Neuronal stem cell (in vitro differentiated cells): ENCODE data around the gene KAZN.

Experiments used
- DNase-seq: peaks from one replicate; pipeline ENCODE4 v3.0.0-alpha.2; 2013; ENCODE audit warnings: low spot score
- H2AFZ ChIP-seq: one replicate; pipeline ENCODE4 v1.6.1; 2013; ENCODE audit warnings: mild to moderate bottlenecking, low read length, inconsistent platforms
- H2AK5ac ChIP-seq: 2 replicates; pipeline ENCODE4 v1.6.1; 2013; ENCODE audit warnings: low read depth, mild to moderate bottlenecking, inconsistent platforms, low read length, moderate library complexity, mixed read lengths
- H2BK120ac ChIP-seq: 2 replicates; pipeline ENCODE4 v1.6.1; 2013; ENCODE audit warnings: low read depth, mild to moderate bottlenecking, inconsistent platforms, low read length, moderate library complexity, mixed read lengths
- H2BK12ac ChIP-seq: one replicate; pipeline ENCODE4 v1.6.1; 2013; ENCODE audit warnings: low read length, inconsistent platforms
- H2BK15ac ChIP-seq: 2 replicates; pipeline ENCODE4 v1.6.1; 2013; ENCODE audit warnings: mild to moderate bottlenecking, low read length, inconsistent platforms, mixed read lengths
- H2BK5ac ChIP-seq: one replicate; pipeline ENCODE4 v1.6.1; 2013; ENCODE audit warnings: inconsistent platforms, mild to moderate bottlenecking, low read length, moderate library complexity
- H3K14ac ChIP-seq: one replicate; pipeline ENCODE4 v1.6.1; 2013; ENCODE audit warnings: low read length, inconsistent platforms
- H3K18ac ChIP-seq: 2 replicates; pipeline ENCODE4 v1.6.1; 2013; ENCODE audit warnings: low read length, inconsistent platforms
- H3K23ac ChIP-seq: 2 replicates; pipeline ENCODE4 v1.6.1; 2013; ENCODE audit warnings: low read depth, mild to moderate bottlenecking, mixed read lengths, low read length, inconsistent platforms; ENCODE audit not compliant: poor library complexity
- H3K27ac ChIP-seq: replicated peaks from 3 replicates; pipeline ENCODE4 v1.5.1; 2013; ENCODE audit warnings: low read length, inconsistent platforms
- H3K27me3 ChIP-seq, 3 experiments: 2 replicates each; pipeline ENCODE4 v1.6.1; 2013; ENCODE audit warnings: low read length in 3 of 3, mild to moderate bottlenecking in 2 of 3, inconsistent platforms in 1 of 3, low read depth in 1 of 3, mixed read lengths in 1 of 3, moderate library complexity in 1 of 3; ENCODE audit not compliant: control insufficient read depth in 3 of 3, insufficient read depth in 3 of 3
- H3K36me3 ChIP-seq, 2 donors: replicated peaks in 1 of 2; 2 replicates each; pipeline ENCODE4 v1.6.1; 2013; ENCODE audit warnings: low read length in 2 of 2; ENCODE audit not compliant: control insufficient read depth in 2 of 2, insufficient read depth in 2 of 2
- H3K4ac ChIP-seq: 2 replicates; pipeline ENCODE4 v1.6.1; 2013; ENCODE audit warnings: inconsistent platforms, mild to moderate bottlenecking, low read length, moderate library complexity
- H3K4me1 ChIP-seq, 2 donors: 1 replicate in 1 of 2; 2 replicates in 1 of 2; pipeline ENCODE4 v1.6.1; 2013; ENCODE audit warnings: low read length in 2 of 2, low read depth in 1 of 2; ENCODE audit not compliant: control insufficient read depth in 2 of 2, insufficient read depth in 1 of 2
- H3K4me2 ChIP-seq: one replicate; pipeline ENCODE4 v1.6.1; 2013; ENCODE audit warnings: mild to moderate bottlenecking, low read length, inconsistent platforms; ENCODE audit not compliant: insufficient read depth, poor library complexity, severe bottlenecking
- H3K4me3 ChIP-seq, 2 donors: 2 replicates each; pipeline ENCODE4 v1.5.1; 2013; ENCODE audit warnings: low read length in 2 of 2, mild to moderate bottlenecking in 2 of 2, inconsistent platforms in 1 of 2, moderate library complexity in 1 of 2
- H3K79me1 ChIP-seq: one replicate; pipeline ENCODE4 v1.6.1; 2013; ENCODE audit warnings: low read depth, mild to moderate bottlenecking, inconsistent platforms, low read length, moderate library complexity
- H3K9ac ChIP-seq: one replicate; pipeline ENCODE4 v1.6.1; 2013; ENCODE audit warnings: mild to moderate bottlenecking, low read depth, low read length, inconsistent platforms; ENCODE audit not compliant: poor library complexity
- H3K9me3 ChIP-seq, 2 donors: replicated peaks in 1 of 2; 2 replicates each; pipeline versions ENCODE3 to v1.6.1; 2013; ENCODE audit warnings: low read length in 2 of 2, mild to moderate bottlenecking in 2 of 2, inconsistent platforms in 1 of 2, low read depth in 1 of 2, mixed read lengths in 1 of 2, moderate library complexity in 1 of 2; ENCODE audit not compliant: control insufficient read depth in 2 of 2, insufficient read depth in 1 of 2
- H4K8ac ChIP-seq: one replicate; pipeline ENCODE4 v1.6.1; 2013; ENCODE audit warnings: low read depth, mild to moderate bottlenecking, inconsistent platforms, low read length, moderate library complexity
- H4K91ac ChIP-seq: one replicate; pipeline ENCODE4 v1.6.1; 2013; ENCODE audit warnings: low read length, low read depth, mild to moderate bottlenecking, inconsistent platforms; ENCODE audit not compliant: poor library complexity
- WGBS, 2 donors: extraction: QIAGEN DNeasy Blood & Tissue Kit; methylation state at CpG; one replicate each; pipeline ENCODE4 v1.1.7; 2013; ENCODE audit warnings: missing lambda C conversion rate in 2 of 2, mixed read lengths in 1 of 2; ENCODE audit not compliant: insufficient read length in 2 of 2, insufficient replicate concordance in 1 of 2; ENCODE audit errors: extremely low coverage in 2 of 2; 5-methylcytosine and 5-hydroxymethylcytosine counted together

KAZN gene

DNA sequence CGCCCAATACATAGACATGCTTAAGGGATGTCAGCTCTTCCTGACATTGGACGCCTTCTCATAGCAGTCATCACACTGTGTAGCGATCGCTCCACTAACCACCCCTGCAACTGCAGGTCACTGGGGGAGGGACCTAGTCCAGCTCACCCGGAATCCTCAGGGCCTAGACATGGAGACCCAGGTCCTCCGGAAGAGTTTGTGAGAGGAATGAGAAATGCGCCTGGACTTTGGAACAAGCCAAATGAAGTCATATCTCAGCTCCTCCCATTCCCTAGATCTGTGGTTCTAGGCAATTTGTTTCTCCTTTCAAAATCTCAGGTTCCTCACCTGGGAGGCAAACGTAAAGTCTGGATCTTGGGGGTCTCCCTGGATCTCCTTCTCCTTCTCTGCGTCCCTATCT, 253.3 kb downstream of the KAZN start:
- Histone ChIP-seq H3K14ac (no peak overlapping the region), H3K18ac (no peak overlapping the region), H3K27me3 (no peaks in the 10 kb centered on the region), H3K27ac (no peak overlapping the region), H3K23ac (no peak overlapping the region), H3K4me1 (peaks cover 0 to 11% of the 10 kb centered on the region in 2 donors), H4K91ac (no peak overlapping the region), H3K9me3 (no peaks in the 10 kb centered on the region), H2BK120ac (no peak overlapping the region), H3K36me3 (peaks cover 0 to 16% of the 10 kb centered on the region in 2 donors), H3K4me2 (no peak overlapping the region), H2BK5ac (no peak overlapping the region), H2BK15ac (no peak overlapping the region), H3K9ac (no peak overlapping the region), H3K4ac (no peak overlapping the region), H3K79me1 (no peaks in the 10 kb centered on the region), H2AFZ (no peak overlapping the region), H4K8ac (no peak overlapping the region), H3K4me3 (no peak overlapping the region), H2BK12ac (no peak overlapping the region), H2AK5ac (no peak overlapping the region)
- no peak for DNase-seq
- WGBS, 2 donors = no CpG with 5 or more reads among the region's 9 CpGs

DNA sequence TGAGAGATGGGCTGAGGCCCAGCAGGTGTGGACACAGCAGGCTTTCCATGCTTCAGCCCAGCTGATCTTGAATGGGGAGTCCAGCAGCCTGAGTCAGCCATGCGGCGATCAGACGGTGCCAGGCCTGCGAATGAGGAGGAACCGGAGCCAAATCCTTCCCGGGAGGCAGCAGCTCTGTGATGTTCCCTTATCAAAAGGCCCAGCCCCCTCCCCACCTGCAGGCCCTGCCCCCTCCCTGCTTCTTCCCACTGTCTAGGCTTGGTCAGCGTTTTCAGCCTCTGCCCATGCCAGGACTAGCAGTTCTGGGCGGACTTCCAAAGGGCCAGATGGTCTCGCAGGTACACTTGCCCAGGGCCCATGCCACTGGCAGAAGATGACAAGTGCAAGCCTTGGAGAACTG, 253.8 kb downstream of the KAZN start:
- H2BK5ac ChIP-seq = no peak overlapping the region
- H3K9ac ChIP-seq = no peak overlapping the region
- no peak overlapping the region for H3K18ac ChIP-seq
- H3K36me3 ChIP-seq = peaks cover 0 to 16% of the 10 kb centered on the region in 2 donors
- no peak overlapping the region for H2AFZ ChIP-seq
- H3K4me2 ChIP-seq = no peak overlapping the region
- DNase-seq = no peak
- H3K4ac ChIP-seq = no peak overlapping the region
- no peaks in the 10 kb centered on the region for H3K9me3 ChIP-seq
- no peak overlapping the region for H3K14ac ChIP-seq
- peaks cover 2 to 11% of the 10 kb centered on the region in 2 donors for H3K4me1 ChIP-seq
- no peak overlapping the region for H3K4me3 ChIP-seq
- no peak overlapping the region for H3K27ac ChIP-seq
- no peak overlapping the region for H4K91ac ChIP-seq
- no peak overlapping the region for H2BK15ac ChIP-seq
- no peak overlapping the region for H4K8ac ChIP-seq
- H2BK120ac ChIP-seq = no peak overlapping the region
- H2AK5ac ChIP-seq = no peak overlapping the region
- no peaks in the 10 kb centered on the region for H3K79me1 ChIP-seq
- H3K23ac ChIP-seq = no peak overlapping the region
- no CpG with 5 or more reads among the region's 9 CpGs for WGBS, 2 donors
- H3K27me3 ChIP-seq = no peaks in the 10 kb centered on the region
- H2BK12ac ChIP-seq = no peak overlapping the region

DNA sequence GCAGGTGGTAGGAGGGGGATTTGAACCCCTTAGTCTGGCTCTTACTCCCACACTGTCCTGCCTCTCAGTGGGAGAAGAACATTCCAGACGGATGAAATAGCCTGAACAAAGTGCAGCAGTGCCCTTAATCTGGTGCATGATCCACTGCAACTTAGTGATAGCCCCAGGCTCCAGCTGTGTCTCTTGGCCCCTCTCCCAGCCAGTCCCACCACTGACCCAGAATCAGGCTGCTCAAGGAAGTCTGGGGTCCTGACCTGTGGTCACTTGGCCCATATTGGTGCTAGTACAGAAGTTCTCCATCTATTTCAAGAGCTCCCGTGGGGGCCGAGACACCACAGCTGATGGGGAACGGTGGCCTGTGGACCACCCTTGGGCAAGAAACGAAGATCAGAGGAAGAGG, 255.0 kb downstream of the KAZN start:
- no peak overlapping the region for H4K8ac ChIP-seq
- no peaks in the 10 kb centered on the region for H3K27me3 ChIP-seq
- no peak overlapping the region for H2AK5ac ChIP-seq
- H3K79me1 ChIP-seq = no peaks in the 10 kb centered on the region
- H3K18ac ChIP-seq = no peak overlapping the region
- no peak overlapping the region for H4K91ac ChIP-seq
- H3K14ac ChIP-seq = no peak overlapping the region
- H3K4ac ChIP-seq = no peak overlapping the region
- no peak for DNase-seq
- no peak overlapping the region for H2BK15ac ChIP-seq
- H3K36me3 ChIP-seq = peaks cover 0 to 16% of the 10 kb centered on the region in 2 donors
- H3K9ac ChIP-seq = no peak overlapping the region
- no CpG with 5 or more reads among the region's 5 CpGs for WGBS, 2 donors
- H2BK5ac ChIP-seq = no peak overlapping the region
- peaks cover 2 to 7% of the 10 kb centered on the region in 2 donors for H3K4me1 ChIP-seq
- no peak overlapping the region for H3K4me2 ChIP-seq
- H3K4me3 ChIP-seq = no peak overlapping the region
- no peak overlapping the region for H2BK120ac ChIP-seq
- H3K9me3 ChIP-seq = no peaks in the 10 kb centered on the region
- no peak overlapping the region for H3K23ac ChIP-seq
- H3K27ac ChIP-seq = no peak overlapping the region
- no peak overlapping the region for H2BK12ac ChIP-seq
- no peak overlapping the region for H2AFZ ChIP-seq

DNA sequence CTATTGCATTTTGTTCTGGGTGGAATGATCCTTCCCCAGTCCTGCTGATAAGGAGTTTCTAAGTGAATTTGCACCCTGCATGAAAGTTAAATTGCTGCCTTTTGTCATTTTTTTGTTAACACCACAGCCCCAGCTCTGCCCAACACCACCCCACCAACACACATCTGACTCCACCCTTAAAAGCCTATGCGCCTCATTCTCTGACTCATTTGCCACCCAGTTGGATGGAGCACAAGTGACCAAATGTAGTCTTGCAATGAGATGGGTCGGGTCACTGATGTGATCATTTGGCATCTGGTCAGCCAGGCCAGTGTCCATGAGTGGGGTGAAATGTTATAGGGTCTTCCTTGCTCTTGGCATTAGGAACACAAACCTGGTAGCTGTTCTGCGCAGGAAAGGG, 256.8 kb downstream of the KAZN start:
- H3K79me1 ChIP-seq = no peaks in the 10 kb centered on the region
- no peak overlapping the region for H4K8ac ChIP-seq
- peaks cover 0 to 16% of the 10 kb centered on the region in 2 donors for H3K36me3 ChIP-seq
- no peak overlapping the region for H3K23ac ChIP-seq
- peaks cover 2 to 5% of the 10 kb centered on the region in 2 donors for H3K4me1 ChIP-seq
- no peaks in the 10 kb centered on the region for H3K27me3 ChIP-seq
- no peak overlapping the region for H2BK120ac ChIP-seq
- WGBS, 2 donors = no CpG with 5 or more reads among the region's 3 CpGs
- H3K27ac ChIP-seq = no peak overlapping the region
- no peak overlapping the region for H3K9ac ChIP-seq
- no peak overlapping the region for H2BK5ac ChIP-seq
- no peak overlapping the region for H2BK15ac ChIP-seq
- no peak overlapping the region for H2BK12ac ChIP-seq
- no peak overlapping the region for H3K4me3 ChIP-seq
- no peak overlapping the region for H3K14ac ChIP-seq
- no peak for DNase-seq
- H3K18ac ChIP-seq = no peak overlapping the region
- H3K9me3 ChIP-seq = no peaks in the 10 kb centered on the region
- no peak overlapping the region for H4K91ac ChIP-seq
- no peak overlapping the region for H3K4me2 ChIP-seq
- no peak overlapping the region for H2AFZ ChIP-seq
- H3K4ac ChIP-seq = no peak overlapping the region
- no peak overlapping the region for H2AK5ac ChIP-seq
